Neural progenitor cell (in vitro differentiated cells): ENCODE measurements around the gene YTHDC1.

ENCODE experiments used
- EZH2 ChIP-seq: fragments of 200-600 bp; sonication (generic); IDR thresholded peaks from 2 replicates; pipeline ENCODE4 v1.6.1; 2017; ENCODE audit warnings: antibody characterized with exemption, mild to moderate bottlenecking, moderate library complexity
- EZH2phosphoT487 ChIP-seq: fragments of 200-600 bp; sonication (generic); IDR thresholded peaks from 2 replicates; pipeline ENCODE4 v1.6.1; 2017; ENCODE audit warnings: antibody characterized with exemption
- TF ChIP-seq, protein P1 (sequence below): fragments of 200-600 bp; sonication (generic); IDR thresholded peaks from 2 replicates; pipeline ENCODE4 v1.5.1; 2017; ENCODE audit warnings: antibody characterized with exemption, mild to moderate bottlenecking

DNA sequence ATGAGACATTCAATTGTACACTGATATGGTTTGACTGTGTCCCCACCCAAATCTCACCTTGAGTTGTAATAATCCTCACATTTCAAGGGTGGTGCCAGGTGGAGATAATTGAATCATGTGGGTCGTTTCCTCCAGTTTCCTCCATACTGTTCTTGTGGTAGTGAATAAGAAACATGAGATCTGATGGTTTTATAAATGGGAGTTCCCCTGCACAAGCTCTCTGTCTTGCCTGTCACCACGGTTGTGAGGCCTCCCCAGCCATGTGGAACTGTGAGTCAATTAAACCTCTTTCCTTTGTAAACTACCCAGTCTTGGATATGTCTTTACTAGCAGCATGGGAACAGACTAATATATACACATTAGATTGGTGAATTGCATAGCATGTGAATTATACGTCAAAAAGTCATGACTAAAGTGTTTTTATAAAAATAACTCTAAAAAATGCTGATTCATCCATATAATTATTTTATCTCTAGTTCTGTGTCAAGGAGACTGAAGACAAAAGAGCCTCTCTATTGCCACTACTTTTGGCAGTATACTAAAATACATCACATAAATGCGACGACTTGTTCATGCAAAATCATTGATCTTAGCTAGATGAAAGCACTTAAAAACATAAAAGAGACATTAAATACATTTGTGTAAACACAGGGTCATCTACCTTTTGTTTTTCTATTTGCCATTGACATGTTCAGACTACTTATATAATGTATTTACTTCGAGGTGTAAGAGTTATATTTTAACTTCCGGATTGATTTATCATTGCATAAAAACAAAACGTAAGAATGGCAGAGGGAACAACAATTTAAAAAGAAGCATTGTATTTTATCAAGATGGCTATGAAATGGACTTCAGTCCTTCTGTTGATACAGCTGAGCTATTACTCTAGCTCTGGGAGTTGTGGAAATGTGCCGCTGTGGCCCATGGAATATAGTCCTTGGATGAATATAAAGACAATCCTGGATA, 50.1 kb downstream of the YTHDC1 start:
- TF ChIP-seq, protein P1, sequence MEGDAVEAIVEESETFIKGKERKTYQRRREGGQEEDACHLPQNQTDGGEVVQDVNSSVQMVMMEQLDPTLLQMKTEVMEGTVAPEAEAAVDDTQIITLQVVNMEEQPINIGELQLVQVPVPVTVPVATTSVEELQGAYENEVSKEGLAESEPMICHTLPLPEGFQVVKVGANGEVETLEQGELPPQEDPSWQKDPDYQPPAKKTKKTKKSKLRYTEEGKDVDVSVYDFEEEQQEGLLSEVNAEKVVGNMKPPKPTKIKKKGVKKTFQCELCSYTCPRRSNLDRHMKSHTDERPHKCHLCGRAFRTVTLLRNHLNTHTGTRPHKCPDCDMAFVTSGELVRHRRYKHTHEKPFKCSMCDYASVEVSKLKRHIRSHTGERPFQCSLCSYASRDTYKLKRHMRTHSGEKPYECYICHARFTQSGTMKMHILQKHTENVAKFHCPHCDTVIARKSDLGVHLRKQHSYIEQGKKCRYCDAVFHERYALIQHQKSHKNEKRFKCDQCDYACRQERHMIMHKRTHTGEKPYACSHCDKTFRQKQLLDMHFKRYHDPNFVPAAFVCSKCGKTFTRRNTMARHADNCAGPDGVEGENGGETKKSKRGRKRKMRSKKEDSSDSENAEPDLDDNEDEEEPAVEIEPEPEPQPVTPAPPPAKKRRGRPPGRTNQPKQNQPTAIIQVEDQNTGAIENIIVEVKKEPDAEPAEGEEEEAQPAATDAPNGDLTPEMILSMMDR = no peak
- TF ChIP-seq EZH2 (no peak), EZH2phosphoT487 (no peak)
